GM12874 (cell line): Measurements from ENCODE around the gene TRIM63.

Source experiments
- CTCF ChIP-seq: IDR thresholded peaks from 2 replicates; pipeline ENCODE4 v1.5.1; 2011; ENCODE audit warnings: low read depth, mild to moderate bottlenecking, control low read depth, low read length, moderate library complexity; ENCODE audit not compliant: insufficient read depth

TRIM63 gene

GRCh38 chr1:26044414-26044813 is 23.0 kb downstream of the TRIM63 start:
- TF ChIP-seq CTCF: no peak

- TF ChIP-seq CTCF: no peak
Measured at GRCh38 chr1:26043765-26044164, 23.7 kb downstream of the TRIM63 start.

GRCh38 chr1:26041978-26042377 is 25.5 kb downstream of the TRIM63 start:
- no peak for TF ChIP-seq CTCF

- TF ChIP-seq CTCF: no peak
Measured at GRCh38 chr1:26041401-26041800, 26.0 kb downstream of the TRIM63 start.

- TF ChIP-seq CTCF: no peak
Measured at GRCh38 chr1:26038904-26039303, 28.5 kb downstream of the TRIM63 start.

- no peak for TF ChIP-seq CTCF
Measured at GRCh38 chr1:26038477-26038876, 29.0 kb downstream of the TRIM63 start.

- TF ChIP-seq CTCF: no peak
Measured at GRCh38 chr1:26037904-26038303, 29.5 kb downstream of the TRIM63 start.
